Measurements from ENCODE around the gene AGBL4.

GRCh38 chr1:50048791-50049190 is 25.0 kb upstream of the AGBL4 start:
- TF ChIP-seq POLR2AphosphoS5 (IDR thresholded peaks at IDR 0.05) (no peak), CTCF (IDR thresholded peaks at IDR 0.05) (no peak)
